K562 (cell line): ENCODE data around the gene CRYBG3.

Source experiments
- CBFB ChIP-seq: sonication (generic); formaldehyde crosslinking; IDR thresholded peaks from 2 replicates; pipeline ENCODE4 v1.4.0; 2020; ENCODE audit warnings: mild to moderate bottlenecking, missing genetic modification reagents
- CHD2 ChIP-seq: IDR thresholded peaks from 2 replicates; pipeline ENCODE4 v1.6.1; 2011; ENCODE audit warnings: low read depth, low read length
- CREB5 ChIP-seq: fragments of 250-450 bp; sonication (Bioruptor Pico); IDR thresholded peaks from 2 replicates; pipeline ENCODE4 v1.5.0; 2020; ENCODE audit warnings: mild to moderate bottlenecking
- MYC ChIP-seq, 2 experiments: fragments of 250-450 bp in 1 of 2; sonication (Bioruptor Pico) in 1 of 2; IDR thresholded peaks; 2 replicates each; pipeline versions ENCODE4 v1.5.1 to v1.6.1; 2012 to 2021; ENCODE audit warnings: low read depth in 2 of 2, borderline replicate concordance in 1 of 2, improper control_type of control experiment in 1 of 2, low read length in 1 of 2, mild to moderate bottlenecking in 1 of 2, moderate library complexity in 1 of 2
- SIN3B ChIP-seq: fragments of 450-650 bp; IDR thresholded peaks from 2 replicates; pipeline ENCODE4 v1.6.1; 2017; ENCODE audit warnings: low read depth, mild to moderate bottlenecking, moderate library complexity
- STAG1 ChIP-seq: sonication (generic); formaldehyde crosslinking; IDR thresholded peaks from 2 replicates; pipeline ENCODE4 v1.5.0; 2020; ENCODE audit warnings: missing genetic modification reagents, borderline replicate concordance
- ZNF407 ChIP-seq: fragments of 450-650 bp; IDR thresholded peaks from 2 replicates; pipeline ENCODE4 v1.6.1; 2016; ENCODE audit warnings: low read depth

- TF ChIP-seq MYC (IDR thresholded peaks at IDR 0.05; ENCODE audit: low read depth, low read length) (no peak), MYC (CRISPR knock-in tag; IDR thresholded peaks at IDR 0.05; ENCODE audit: borderline replicate concordance, low read depth) (no peak), CBFB (no peak), CREB5 (CRISPR knock-in tag) (no peak), ZNF407 (no peak), STAG1 (CRISPR knock-in tag) (no peak), SIN3B (no peak), CHD2 (no peak)
Measured at GRCh38 chr3:97772926-97773325, 48.9 kb upstream of the CRYBG3 start.
